Natural killer cell treated with Interleukin-12 subunit alpha and Interleukin-12 subunit beta and Interleukin-15 and Interleukin-18, amount 100 ng/mL, for 72 hours (primary cell): ENCODE data around the gene ENSA. TPM values are rescaled to one million over a fixed set of nuclear protein-coding genes. Genes with fewer than 3 reads are reported as not detected.
A peak's percentile ranks its signal among the peaks of the same experiment; 100 is the strongest.
"Not testable (repeated sequence)": the region's sequence is repeated elsewhere in the genome, so short reads cannot be mapped to it uniquely, and the experiment has no call there.

ENCODE experiments used
- ATAC-seq, 2 donors: fragments of 150-1000 bp; cut with Tn5 transposase in 1 of 2; sonication (Bioruptor Pico), chemical (Tn5 transposase) in 1 of 2; 2 replicates each; pipeline ENCODE4 v1.10.0; 2021
- DNase-seq: peaks from one replicate; pipeline ENCODE4 v3.0.0; 2022; ENCODE audit warnings: low spot score
- H3K27ac Mint-ChIP-seq, 2 donors: 1 replicate in 1 of 2; 2 replicates in 1 of 2; pipeline ENCODE4 v1.8.0; 2022; ENCODE audit warnings: mixed read lengths in 2 of 2, mild to moderate bottlenecking in 1 of 2, moderate library complexity in 1 of 2
- H3K27me3 Mint-ChIP-seq, 2 donors: 1 replicate in 1 of 2; 2 replicates in 1 of 2; pipeline ENCODE4 v1.8.0; 2022; ENCODE audit warnings: mixed read lengths in 2 of 2
- H3K36me3 Mint-ChIP-seq: one replicate; pipeline ENCODE4 v1.8.0; 2022; ENCODE audit warnings: mixed read lengths
- H3K4me1 Mint-ChIP-seq, 2 donors: 1 replicate in 1 of 2; 2 replicates in 1 of 2; pipeline ENCODE4 v1.8.0; 2022; ENCODE audit warnings: low read depth in 2 of 2, mixed read lengths in 2 of 2, mild to moderate bottlenecking in 1 of 2
- H3K4me3 Mint-ChIP-seq: one replicate; pipeline ENCODE4 v1.8.0; 2022; ENCODE audit warnings: mixed read lengths
- H3K9me3 Mint-ChIP-seq: 2 replicates; pipeline ENCODE4 v1.8.0; 2022; ENCODE audit warnings: mixed read lengths
- total RNA-seq, 2 donors: library from RNA; stranded (reverse); gene quantifications; one replicate each; pipeline ENCODE4 v1.2.3, GENCODE V29; 2022

ENSA gene
- total RNA-seq = 100 to 1,000 TPM; 214 to 249 TPM

DNA sequence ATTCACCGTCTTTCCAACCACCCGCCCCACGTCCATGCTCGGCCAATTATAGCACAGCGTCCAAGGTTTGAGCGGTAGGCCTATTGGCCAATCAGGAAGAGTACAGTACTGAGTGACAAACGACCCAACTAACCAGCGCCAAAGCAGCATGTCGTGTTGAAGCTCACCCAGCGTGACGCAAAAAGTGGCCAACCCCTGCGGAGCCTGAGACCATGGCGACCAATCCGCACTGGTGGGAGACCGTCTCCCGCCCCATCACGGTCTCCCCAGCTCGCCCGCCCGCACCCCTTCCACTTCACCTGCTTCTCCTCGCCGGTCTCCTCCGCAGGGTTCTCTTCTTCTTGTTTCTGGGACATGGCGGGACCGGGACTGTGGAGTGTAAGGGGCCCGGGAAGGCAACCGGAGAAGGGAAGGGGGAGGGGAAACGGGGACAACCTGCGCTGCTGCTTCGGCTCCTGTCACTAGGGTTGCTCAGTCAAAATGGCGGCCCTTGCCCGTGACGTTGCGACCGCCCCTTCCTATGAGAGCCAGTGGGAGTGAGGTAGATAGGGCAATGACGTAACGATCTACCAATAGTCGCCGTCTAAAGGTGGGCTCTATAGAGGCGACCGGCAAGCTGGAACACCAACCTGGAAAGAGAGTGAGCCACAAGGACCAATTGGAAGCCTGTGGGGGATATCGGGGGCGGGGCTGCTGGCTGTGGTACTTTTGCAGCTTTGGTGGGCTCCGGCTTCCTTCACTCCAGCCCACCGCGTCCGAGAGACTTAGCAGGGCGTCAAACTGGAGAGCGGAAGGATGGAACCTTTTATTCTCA lies at the start of gene ENSA:
ENSA (minus strand) TSS at position 498 of the 814 bp plus-strand sequence; CDS start at position 356, 142 bp downstream.
- peak; percentile 95 for ATAC-seq
- H3K9me3 Mint-ChIP-seq = no peaks in the 10 kb centered on the region
- peaks cover 22 to 24% of the 10 kb centered on the region in 2 donors for H3K4me1 Mint-ChIP-seq
- H3K27ac Mint-ChIP-seq = no peak within 1 kb of the TSS
- no peak within 1 kb of the TSS for H3K4me3 Mint-ChIP-seq
- H3K27me3 Mint-ChIP-seq = no peaks in the 10 kb centered on the region
- peaks cover 24% of the 10 kb centered on the region for H3K36me3 Mint-ChIP-seq
- DNase-seq = peak; percentile 97

DNA sequence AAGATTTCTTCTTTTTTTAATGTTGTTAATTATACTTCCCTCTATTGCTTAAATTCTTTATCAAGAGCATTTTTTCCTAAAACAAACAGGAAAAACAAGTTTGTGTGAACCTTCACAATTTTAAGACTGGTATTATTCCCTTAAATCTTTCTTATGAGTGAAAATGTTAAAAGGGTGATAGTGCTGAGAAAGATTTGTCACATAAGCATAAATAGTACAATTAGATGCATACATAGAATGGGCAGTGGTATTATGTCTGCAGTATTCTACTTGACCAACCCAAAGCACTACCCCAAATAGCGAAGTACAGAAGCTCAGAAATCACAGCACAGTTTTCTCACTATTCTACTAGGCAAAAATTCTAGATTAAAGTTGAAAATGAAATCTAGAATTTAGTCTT lies 49.6 kb upstream of the ENSA start:
- no peak overlapping the region for H3K4me3 Mint-ChIP-seq
- DNase-seq = no peak
- peaks cover 4 to 8% of the 10 kb centered on the region in 2 donors for H3K4me1 Mint-ChIP-seq
- H3K36me3 Mint-ChIP-seq = no peaks in the 10 kb centered on the region
- no peaks in the 10 kb centered on the region for H3K27me3 Mint-ChIP-seq
- H3K27ac Mint-ChIP-seq = no peak overlapping the region
- no peaks in the 10 kb centered on the region for H3K9me3 Mint-ChIP-seq
- no peak for ATAC-seq

DNA sequence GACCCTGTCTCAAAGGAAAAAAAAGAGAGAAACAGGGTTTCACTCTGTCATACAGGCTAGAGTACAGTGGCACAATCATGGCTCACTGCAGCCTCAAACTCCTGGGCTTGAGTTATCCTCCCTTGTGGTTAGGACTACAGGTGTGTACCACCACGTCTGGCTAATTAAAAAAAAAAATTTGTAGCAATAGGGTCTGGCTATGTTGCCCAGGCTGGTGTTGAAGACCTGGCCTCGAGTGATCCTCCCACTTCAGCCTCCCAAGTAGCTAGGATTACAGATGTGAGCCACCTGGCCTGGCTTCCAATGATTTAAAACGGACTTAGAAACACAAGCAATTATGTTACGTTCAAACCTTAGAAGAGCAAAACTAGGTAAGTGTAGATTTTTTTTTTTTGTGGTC lies 45.5 kb upstream of the ENSA start:
- no peaks in the 10 kb centered on the region for H3K36me3 Mint-ChIP-seq
- H3K27ac Mint-ChIP-seq = no peak overlapping the region
- ATAC-seq (no peak), DNase-seq (no peak)
- H3K27me3 Mint-ChIP-seq = no peaks in the 10 kb centered on the region
- no peak overlapping the region for H3K4me3 Mint-ChIP-seq
- H3K9me3 Mint-ChIP-seq = no peaks in the 10 kb centered on the region
- H3K4me1 Mint-ChIP-seq = peaks cover 0 to 3% of the 10 kb centered on the region in 2 donors

- Mint-ChIP-seq H3K27ac (no peak overlapping the region), H3K36me3 (peaks cover 11% of the 10 kb centered on the region), H3K27me3 (no peaks in the 10 kb centered on the region), H3K4me1 (peaks cover 2 to 3% of the 10 kb centered on the region in 2 donors), H3K9me3 (no peaks in the 10 kb centered on the region), H3K4me3 (no peak overlapping the region)
- DNase-seq = no peak
- ATAC-seq = no peak
Measured at GRCh38 chr1:150663321-150663720, 33.9 kb upstream of the ENSA start.

GRCh38 chr1:150662811-150663210 lies 33.4 kb upstream of the ENSA start:
- DNase-seq = no peak
- no peak overlapping the region for H3K4me3 Mint-ChIP-seq
- ATAC-seq = no peak
- peaks cover 2 to 3% of the 10 kb centered on the region in 2 donors for H3K4me1 Mint-ChIP-seq
- H3K9me3 Mint-ChIP-seq = no peaks in the 10 kb centered on the region
- peaks cover 11% of the 10 kb centered on the region for H3K36me3 Mint-ChIP-seq
- no peaks in the 10 kb centered on the region for H3K27me3 Mint-ChIP-seq
- H3K27ac Mint-ChIP-seq = no peak overlapping the region

DNA sequence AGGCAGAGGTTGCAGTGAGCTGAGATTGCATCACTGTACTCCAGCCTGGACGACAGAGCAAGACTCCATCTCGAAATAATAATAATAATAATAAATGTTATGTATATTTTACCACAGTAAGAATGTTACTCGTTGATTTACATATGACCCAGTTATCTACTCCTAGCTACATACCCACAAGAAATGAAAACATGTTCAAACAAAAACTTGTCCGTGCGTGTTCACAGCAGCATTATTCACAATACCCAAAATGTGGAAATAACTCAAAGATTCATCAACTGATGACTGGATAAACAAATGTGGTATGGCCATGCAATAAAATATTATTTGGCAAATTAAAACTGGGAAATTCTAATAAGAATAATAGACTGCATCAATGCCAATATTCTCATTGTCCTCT lies 31.7 kb upstream of the ENSA start:
- Mint-ChIP-seq H3K27ac (no peak overlapping the region), H3K36me3 (peaks cover 11% of the 10 kb centered on the region), H3K9me3 (no peaks in the 10 kb centered on the region), H3K4me1 (peaks cover 2 to 3% of the 10 kb centered on the region in 2 donors), H3K4me3 (no peak overlapping the region), H3K27me3 (no peaks in the 10 kb centered on the region)
- no peak for DNase-seq
- ATAC-seq = no peak

- peaks cover 11% of the 10 kb centered on the region for H3K36me3 Mint-ChIP-seq
- no peaks in the 10 kb centered on the region for H3K27me3 Mint-ChIP-seq
- peaks cover under 1% of the 10 kb centered on the region in 2 donors for H3K4me1 Mint-ChIP-seq
- H3K27ac Mint-ChIP-seq = no peak overlapping the region
- DNase-seq (no peak), ATAC-seq (no peak)
- H3K4me3 Mint-ChIP-seq = no peak overlapping the region
- H3K9me3 Mint-ChIP-seq = no peaks in the 10 kb centered on the region
Measured at GRCh38 chr1:150660584-150660983, 31.2 kb upstream of the ENSA start.

- ATAC-seq, H3K36me3 Mint-ChIP-seq, H3K4me1 Mint-ChIP-seq, H3K4me3 Mint-ChIP-seq, DNase-seq, H3K27ac Mint-ChIP-seq, H3K9me3 Mint-ChIP-seq, H3K27me3 Mint-ChIP-seq: not testable (repeated sequence)
Measured at GRCh38 chr1:150657064-150657463, 27.7 kb upstream of the ENSA start.

- H3K36me3 Mint-ChIP-seq = not testable (repeated sequence)
Measured at GRCh38 chr1:150654635-150655034, 25.2 kb upstream of the ENSA start.

DNA sequence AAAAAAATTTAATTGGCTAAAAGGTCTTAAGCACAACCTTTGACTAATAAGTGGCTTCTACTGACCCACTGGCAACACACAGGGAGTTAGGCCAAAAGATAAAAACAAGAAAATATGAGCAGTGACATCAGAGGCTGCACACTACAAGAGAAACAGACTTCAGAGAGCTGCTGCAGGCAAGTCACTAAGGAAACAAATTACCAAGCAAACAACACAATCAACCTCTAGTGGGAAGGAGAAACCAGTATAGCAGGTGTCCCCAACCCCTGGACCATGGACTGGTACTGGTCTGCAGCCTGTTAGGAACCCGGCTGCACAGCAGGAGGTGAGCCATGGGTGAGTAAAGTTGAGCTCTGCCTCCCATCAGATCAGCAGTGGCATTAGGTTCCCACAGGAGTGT lies 20.8 kb upstream of the ENSA start:
- ATAC-seq (no peak), DNase-seq (no peak)
- Mint-ChIP-seq H3K27me3 (no peaks in the 10 kb centered on the region), H3K4me3 (no peak overlapping the region), H3K4me1 (no peaks in the 10 kb centered on the region), H3K27ac (no peak overlapping the region), H3K9me3 (no peaks in the 10 kb centered on the region), H3K36me3 (peaks cover 7% of the 10 kb centered on the region)

More at GRCh38 chr1:150654635-150655034, 25.2 kb upstream of the ENSA start:
- not testable (repeated sequence) for H3K27ac Mint-ChIP-seq, H3K4me3 Mint-ChIP-seq, H3K4me1 Mint-ChIP-seq, H3K27me3 Mint-ChIP-seq, ATAC-seq, DNase-seq, H3K9me3 Mint-ChIP-seq

DNA sequence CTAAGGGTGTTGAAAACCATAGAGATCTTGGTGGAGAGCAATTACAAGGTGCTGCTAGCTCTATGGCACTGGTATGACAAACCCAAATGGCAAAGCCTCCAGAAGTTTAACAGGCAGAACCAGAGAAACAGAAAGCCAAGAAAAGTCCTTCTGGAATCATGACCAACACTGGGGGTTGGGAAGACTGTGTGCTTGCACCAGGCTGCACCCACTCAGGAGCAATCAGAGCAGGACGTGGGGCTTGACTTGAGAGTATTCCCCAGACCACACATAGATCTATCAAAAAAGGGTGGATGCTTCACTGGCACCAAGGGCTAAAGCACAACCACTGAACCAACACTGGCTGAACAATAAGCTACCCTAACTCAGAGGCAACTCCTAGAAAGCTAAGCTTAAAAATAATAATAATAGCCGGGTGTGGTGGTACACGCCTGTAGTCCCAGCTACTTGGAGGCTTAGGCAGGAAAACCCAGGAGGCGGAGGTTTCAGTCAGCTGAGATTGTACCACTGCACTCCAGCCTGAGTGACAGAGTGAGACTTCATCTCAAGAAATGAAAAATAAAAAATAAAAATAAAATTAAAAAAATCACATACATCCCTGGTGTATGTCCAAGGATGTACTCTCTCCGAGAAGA lies 20.1 kb upstream of the ENSA start:
- Mint-ChIP-seq H3K4me3 (no peak overlapping the region), H3K36me3 (peaks cover 7% of the 10 kb centered on the region)
- ATAC-seq = no peak

GRCh38 chr1:150642296-150642695 lies 12.9 kb upstream of the ENSA start:
- ATAC-seq (no peak), DNase-seq (no peak)
- H3K9me3 Mint-ChIP-seq = no peaks in the 10 kb centered on the region
- H3K36me3 Mint-ChIP-seq = no peaks in the 10 kb centered on the region
- no peak overlapping the region for H3K4me3 Mint-ChIP-seq
- H3K4me1 Mint-ChIP-seq = no peaks in the 10 kb centered on the region
- H3K27me3 Mint-ChIP-seq = no peaks in the 10 kb centered on the region
- H3K27ac Mint-ChIP-seq = no peak overlapping the region

More for the DNA sequence above, 20.1 kb upstream of the ENSA start:
- no peaks in the 10 kb centered on the region for H3K27me3 Mint-ChIP-seq
- H3K4me1 Mint-ChIP-seq = no peaks in the 10 kb centered on the region
- no peak for DNase-seq
- no peaks in the 10 kb centered on the region for H3K9me3 Mint-ChIP-seq
- H3K27ac Mint-ChIP-seq = peak overlapping the region in 1 of 2 donors; percentile 17

DNA sequence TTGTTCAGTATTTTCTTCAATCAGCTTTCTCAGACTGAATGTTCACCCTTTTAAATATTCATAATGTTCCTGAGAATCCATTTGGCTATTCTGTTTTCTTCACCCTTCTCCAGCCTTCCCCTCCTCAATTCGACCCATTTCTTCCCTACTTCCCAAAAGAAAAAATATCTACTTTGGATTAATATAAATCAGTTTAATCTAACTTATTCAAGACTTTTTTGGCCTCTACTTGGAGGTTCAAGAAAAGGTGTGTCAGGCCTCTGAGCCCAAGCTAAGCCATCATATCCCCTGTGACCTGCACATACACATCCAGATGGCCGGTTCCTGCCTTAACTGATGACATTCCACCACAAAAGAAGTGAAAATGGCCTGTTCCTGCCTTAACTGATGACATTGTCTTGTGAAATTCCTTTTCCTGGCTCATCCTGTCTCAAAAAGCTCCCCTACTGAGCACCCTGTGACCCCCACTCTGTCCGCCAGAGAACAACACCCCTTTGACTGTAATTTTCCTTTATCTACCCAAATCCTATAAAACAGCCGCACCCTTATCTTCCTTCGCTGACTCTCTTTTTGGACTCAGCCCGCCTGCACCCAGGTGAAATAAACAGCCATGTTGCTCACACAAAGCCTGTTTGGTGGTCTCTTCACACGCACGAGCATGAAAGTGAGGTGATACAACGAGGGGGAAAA lies 11.9 kb upstream of the ENSA start:
- H3K27ac Mint-ChIP-seq = peak overlapping the region in 1 of 2 donors; percentile 6
- H3K4me1 Mint-ChIP-seq, DNase-seq, ATAC-seq, H3K9me3 Mint-ChIP-seq, H3K27me3 Mint-ChIP-seq, H3K4me3 Mint-ChIP-seq, H3K36me3 Mint-ChIP-seq: not testable (repeated sequence)

DNA sequence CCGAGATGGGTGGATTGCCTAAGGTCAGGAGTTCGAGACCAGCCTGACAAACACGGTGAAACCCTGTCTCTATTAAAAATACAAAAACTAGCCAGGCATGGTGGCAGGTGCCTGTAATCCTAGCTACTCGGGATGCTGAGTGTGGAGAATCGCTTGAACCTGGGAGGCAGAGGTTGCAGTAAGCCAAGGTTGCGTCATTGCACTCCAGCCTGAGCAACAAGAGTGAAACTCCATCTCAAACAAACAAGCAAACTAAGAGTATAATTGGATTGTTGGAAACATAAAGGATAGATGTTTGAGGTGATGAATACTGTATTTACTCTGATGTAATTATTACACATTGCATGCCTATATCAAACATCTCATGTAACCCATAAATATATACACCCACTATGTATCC lies 9.0 kb upstream of the ENSA start:
- H3K27me3 Mint-ChIP-seq, H3K36me3 Mint-ChIP-seq, H3K4me3 Mint-ChIP-seq, ATAC-seq, DNase-seq, H3K9me3 Mint-ChIP-seq, H3K4me1 Mint-ChIP-seq, H3K27ac Mint-ChIP-seq: not testable (repeated sequence)
